ENCODE results near the gene CLP1.

DNA sequence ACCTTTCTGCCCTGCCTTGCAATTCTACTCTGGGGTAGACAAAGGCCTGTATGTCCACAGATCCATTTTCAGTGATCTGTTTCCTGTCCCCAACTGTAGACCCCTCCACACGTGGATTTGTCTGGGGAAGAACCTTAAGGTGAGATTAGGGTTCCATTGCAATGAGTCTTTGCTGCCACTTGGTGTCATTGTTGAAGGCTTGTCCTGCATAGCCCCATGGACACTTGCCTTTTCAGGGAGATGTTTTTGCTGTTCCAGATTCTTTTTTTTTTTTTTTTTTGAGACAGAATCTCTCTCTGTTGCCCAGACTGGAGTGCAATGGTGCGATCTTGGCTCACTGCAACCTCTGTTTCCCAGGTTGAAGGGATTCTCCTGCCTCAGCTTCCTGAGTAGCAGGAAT, 38.2 kb upstream of the CLP1 start:
- TF ChIP-seq, protein P1, sequence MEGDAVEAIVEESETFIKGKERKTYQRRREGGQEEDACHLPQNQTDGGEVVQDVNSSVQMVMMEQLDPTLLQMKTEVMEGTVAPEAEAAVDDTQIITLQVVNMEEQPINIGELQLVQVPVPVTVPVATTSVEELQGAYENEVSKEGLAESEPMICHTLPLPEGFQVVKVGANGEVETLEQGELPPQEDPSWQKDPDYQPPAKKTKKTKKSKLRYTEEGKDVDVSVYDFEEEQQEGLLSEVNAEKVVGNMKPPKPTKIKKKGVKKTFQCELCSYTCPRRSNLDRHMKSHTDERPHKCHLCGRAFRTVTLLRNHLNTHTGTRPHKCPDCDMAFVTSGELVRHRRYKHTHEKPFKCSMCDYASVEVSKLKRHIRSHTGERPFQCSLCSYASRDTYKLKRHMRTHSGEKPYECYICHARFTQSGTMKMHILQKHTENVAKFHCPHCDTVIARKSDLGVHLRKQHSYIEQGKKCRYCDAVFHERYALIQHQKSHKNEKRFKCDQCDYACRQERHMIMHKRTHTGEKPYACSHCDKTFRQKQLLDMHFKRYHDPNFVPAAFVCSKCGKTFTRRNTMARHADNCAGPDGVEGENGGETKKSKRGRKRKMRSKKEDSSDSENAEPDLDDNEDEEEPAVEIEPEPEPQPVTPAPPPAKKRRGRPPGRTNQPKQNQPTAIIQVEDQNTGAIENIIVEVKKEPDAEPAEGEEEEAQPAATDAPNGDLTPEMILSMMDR (IDR thresholded peaks at IDR 0.05; ENCODE audit: insufficient read depth, low read length), result peak; percentile 17
- no peak for TF ChIP-seq REST (IDR thresholded peaks at IDR 0.05; ENCODE audit: insufficient replicate concordance, low read depth)
- no peak for TF ChIP-seq POLR2AphosphoS5 (IDR thresholded peaks at IDR 0.05; ENCODE audit: low read depth)
